SJSA1 (cell line): ENCODE measurements around the gene PSMB3. TPM values are rescaled to one million over a fixed set of nuclear protein-coding genes. Genes with fewer than 3 reads are reported as not detected.

Experiments
- DNase-seq, 2 experiments: peaks; one replicate each; pipeline ENCODE4 v3.0.0-alpha.2; 2015 to 2020; ENCODE audit warnings: low spot score in 2 of 2, low read depth in 1 of 2
- H3K27ac ChIP-seq: fragments of 250-450 bp; sonication (Bioruptor Pico); 2 replicates; pipeline ENCODE4 v1.5.1; 2020; ENCODE audit warnings: mild to moderate bottlenecking, moderate library complexity
- H3K27me3 ChIP-seq: fragments of 250-450 bp; sonication (Bioruptor Pico); replicated peaks from 2 replicates; pipeline ENCODE4 v1.5.1; 2020; ENCODE audit warnings: mild to moderate bottlenecking, moderate library complexity
- H3K36me3 ChIP-seq: fragments of 250-450 bp; sonication (Bioruptor Pico); 2 replicates; pipeline ENCODE4 v1.5.1; 2020; ENCODE audit warnings: mild to moderate bottlenecking
- H3K4me1 ChIP-seq: fragments of 250-450 bp; sonication (Bioruptor Pico); replicated peaks from 2 replicates; pipeline ENCODE4 v1.6.1; 2021; ENCODE audit warnings: mild to moderate bottlenecking
- H3K4me3 ChIP-seq: fragments of 250-450 bp; sonication (Bioruptor Pico); 2 replicates; pipeline ENCODE4 v1.5.1; 2020; ENCODE audit warnings: mild to moderate bottlenecking
- H3K9me3 ChIP-seq: fragments of 250-450 bp; sonication (Bioruptor Pico); replicated peaks from 2 replicates; pipeline ENCODE4 v1.5.1; 2020; ENCODE audit warnings: mild to moderate bottlenecking
- total RNA-seq: library from RNA; depleted of rRNA; stranded (reverse); fragments of >200 nt; shearing (Covaris generic); gene quantifications from 2 replicates; pipeline ENCODE4 v1.2.3, GENCODE V29; 2014

PSMB3 gene
- total RNA-seq, 1 experiment from 2014 or later: 297 TPM

- H3K9me3 ChIP-seq: no peaks in the 10 kb centered on the region
- no peaks in the 10 kb centered on the region for H3K27me3 ChIP-seq
- no peak overlapping the region for H3K27ac ChIP-seq
- DNase-seq: no peak
- H3K4me1 ChIP-seq: peaks cover 11% of the 10 kb centered on the region
- H3K36me3 ChIP-seq: peaks cover 25% of the 10 kb centered on the region
- H3K4me3 ChIP-seq: no peak overlapping the region
Observed at GRCh38 chr17:38710604-38710962, 42.0 kb upstream of the PSMB3 start.

DNA sequence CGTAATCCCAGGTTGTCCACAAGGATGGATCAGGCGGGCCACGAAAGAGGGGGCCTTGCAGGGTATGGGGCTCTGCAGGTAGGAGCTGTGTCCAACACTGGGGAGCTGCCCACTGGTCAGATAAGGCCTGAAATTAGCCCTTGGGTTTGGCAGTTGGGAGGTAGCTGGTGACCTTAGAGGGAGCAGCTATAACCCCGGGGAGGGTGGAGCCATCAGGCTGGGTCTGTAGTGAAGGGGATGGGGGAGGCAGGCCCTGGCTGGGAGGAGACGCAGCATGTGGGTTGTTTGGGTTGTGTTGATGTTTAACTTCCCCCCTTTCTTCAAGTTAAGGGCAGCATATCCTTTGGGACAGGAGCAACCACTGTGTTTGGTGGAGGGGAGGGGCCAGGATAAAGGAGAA lies 41.6 kb upstream of the PSMB3 start:
- H3K27ac ChIP-seq: no peak overlapping the region
- no peak overlapping the region for H3K4me3 ChIP-seq
- peaks cover 25% of the 10 kb centered on the region for H3K36me3 ChIP-seq
- no peaks in the 10 kb centered on the region for H3K27me3 ChIP-seq
- H3K9me3 ChIP-seq: no peaks in the 10 kb centered on the region
- peaks cover 8% of the 10 kb centered on the region for H3K4me1 ChIP-seq
- DNase-seq: no peak

GRCh38 chr17:38711792-38712571 lies 40.6 kb upstream of the PSMB3 start:
- Histone ChIP-seq H3K4me1 (no peaks in the 10 kb centered on the region), H3K27ac (no peak overlapping the region), H3K27me3 (no peaks in the 10 kb centered on the region), H3K4me3 (no peak overlapping the region), H3K9me3 (no peaks in the 10 kb centered on the region), H3K36me3 (peaks cover 31% of the 10 kb centered on the region)
- DNase-seq: no peak

DNA sequence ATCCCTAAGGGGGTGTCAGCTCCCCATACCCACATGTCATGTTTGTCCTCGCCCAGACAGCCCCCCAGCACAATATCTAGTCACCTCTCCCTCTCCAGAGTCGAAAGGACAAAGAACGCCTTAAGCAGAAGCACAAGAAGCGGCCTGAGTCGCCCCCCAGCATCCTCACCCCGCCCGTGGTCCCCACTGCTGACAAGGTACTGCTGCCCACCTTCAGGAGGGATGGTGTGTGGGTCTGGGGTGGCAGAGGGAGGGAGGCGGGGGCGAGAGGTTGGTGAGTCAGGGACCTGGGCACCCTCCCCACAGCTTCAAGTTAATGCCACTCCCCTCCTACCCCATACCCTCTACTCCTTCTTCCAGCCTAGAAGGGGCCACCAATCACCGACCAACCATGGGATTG lies 39.9 kb upstream of the PSMB3 start:
- no peak overlapping the region for H3K27ac ChIP-seq
- H3K36me3 ChIP-seq: peaks cover 35% of the 10 kb centered on the region
- no peaks in the 10 kb centered on the region for H3K27me3 ChIP-seq
- no peak overlapping the region for H3K4me3 ChIP-seq
- H3K9me3 ChIP-seq: no peaks in the 10 kb centered on the region
- no peak for DNase-seq
- H3K4me1 ChIP-seq: no peaks in the 10 kb centered on the region

DNA sequence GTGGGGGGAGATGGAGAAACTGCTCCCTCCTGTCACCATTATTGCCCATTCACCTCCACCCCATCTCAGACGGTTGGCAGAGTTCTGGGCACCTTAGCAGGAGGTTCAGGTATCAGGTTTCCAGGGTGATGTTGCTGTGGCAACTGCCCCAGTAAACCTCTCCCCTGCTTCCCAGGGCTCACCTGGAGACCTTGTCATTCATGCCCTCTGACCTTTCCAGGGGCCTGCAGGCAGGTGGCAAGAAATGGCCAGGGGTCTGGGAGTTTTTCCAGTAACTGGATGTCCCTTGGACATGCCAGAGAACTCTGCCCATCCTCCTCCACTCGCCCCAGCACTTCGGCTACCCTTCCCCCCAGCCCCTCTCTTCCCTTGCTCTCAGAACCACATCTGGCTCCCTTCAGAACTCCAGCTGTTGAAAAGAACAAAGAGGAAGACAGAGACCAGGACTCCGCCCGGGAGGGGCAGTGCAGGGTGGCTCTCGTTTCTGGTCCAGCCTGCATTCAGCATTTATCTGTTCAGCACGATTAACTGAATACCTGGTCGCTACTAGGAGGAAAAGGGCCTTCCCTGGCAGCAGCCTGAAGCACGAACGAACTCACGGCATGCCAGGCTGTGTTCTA lies 39.0 kb upstream of the PSMB3 start:
- DNase-seq: no peak
- H3K4me1 ChIP-seq: no peaks in the 10 kb centered on the region
- H3K4me3 ChIP-seq: no peak overlapping the region
- H3K9me3 ChIP-seq: no peaks in the 10 kb centered on the region
- no peak overlapping the region for H3K27ac ChIP-seq
- peaks cover 35% of the 10 kb centered on the region for H3K36me3 ChIP-seq
- H3K27me3 ChIP-seq: no peaks in the 10 kb centered on the region

GRCh38 chr17:38715216-38715943 lies 37.2 kb upstream of the PSMB3 start:
- Histone ChIP-seq H3K27ac (no peak overlapping the region), H3K4me3 (no peak overlapping the region), H3K27me3 (no peaks in the 10 kb centered on the region), H3K36me3 (peaks cover 25% of the 10 kb centered on the region), H3K9me3 (no peaks in the 10 kb centered on the region), H3K4me1 (no peaks in the 10 kb centered on the region)
- no peak for DNase-seq

GRCh38 chr17:38716368-38717005 lies 36.1 kb upstream of the PSMB3 start:
- H3K4me3 ChIP-seq: no peak overlapping the region
- no peak for DNase-seq
- no peak overlapping the region for H3K27ac ChIP-seq
- H3K4me1 ChIP-seq: no peaks in the 10 kb centered on the region
- H3K9me3 ChIP-seq: no peaks in the 10 kb centered on the region
- H3K27me3 ChIP-seq: no peaks in the 10 kb centered on the region
- H3K36me3 ChIP-seq: peaks cover 36% of the 10 kb centered on the region

DNA sequence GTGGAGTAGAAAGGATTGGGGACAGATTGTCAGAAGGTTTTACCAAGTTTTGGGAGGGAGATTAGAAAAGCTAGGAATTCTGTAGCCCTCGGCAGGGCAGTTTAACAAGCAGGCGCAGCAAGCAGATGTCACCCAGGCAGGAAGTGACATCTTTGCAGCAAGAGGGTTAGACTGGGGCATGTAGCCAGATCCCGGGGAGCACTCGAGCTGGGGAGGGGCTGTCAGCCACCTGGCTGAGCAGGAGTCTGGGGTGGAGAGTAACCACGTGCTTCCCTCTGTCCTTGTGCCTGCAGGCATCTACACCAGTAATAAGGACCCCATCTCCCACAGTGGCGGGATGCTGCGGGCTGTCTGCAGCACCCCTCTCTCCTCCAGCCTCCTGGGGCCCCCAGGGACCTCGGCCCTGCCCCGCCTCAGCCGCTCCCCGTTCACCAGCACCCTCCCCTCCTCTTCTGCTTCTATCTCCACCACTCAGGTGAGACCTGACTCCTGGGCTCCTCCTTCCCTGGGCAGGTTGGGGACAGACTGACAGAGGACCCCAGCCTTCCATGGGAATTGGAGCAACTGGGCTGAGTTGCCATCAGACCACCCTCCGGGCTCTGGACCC lies 35.3 kb upstream of the PSMB3 start:
- no peak overlapping the region for H3K4me3 ChIP-seq
- H3K4me1 ChIP-seq: no peaks in the 10 kb centered on the region
- no peaks in the 10 kb centered on the region for H3K27me3 ChIP-seq
- peaks cover 34% of the 10 kb centered on the region for H3K36me3 ChIP-seq
- no peak for DNase-seq
- H3K9me3 ChIP-seq: no peaks in the 10 kb centered on the region
- no peak overlapping the region for H3K27ac ChIP-seq

DNA sequence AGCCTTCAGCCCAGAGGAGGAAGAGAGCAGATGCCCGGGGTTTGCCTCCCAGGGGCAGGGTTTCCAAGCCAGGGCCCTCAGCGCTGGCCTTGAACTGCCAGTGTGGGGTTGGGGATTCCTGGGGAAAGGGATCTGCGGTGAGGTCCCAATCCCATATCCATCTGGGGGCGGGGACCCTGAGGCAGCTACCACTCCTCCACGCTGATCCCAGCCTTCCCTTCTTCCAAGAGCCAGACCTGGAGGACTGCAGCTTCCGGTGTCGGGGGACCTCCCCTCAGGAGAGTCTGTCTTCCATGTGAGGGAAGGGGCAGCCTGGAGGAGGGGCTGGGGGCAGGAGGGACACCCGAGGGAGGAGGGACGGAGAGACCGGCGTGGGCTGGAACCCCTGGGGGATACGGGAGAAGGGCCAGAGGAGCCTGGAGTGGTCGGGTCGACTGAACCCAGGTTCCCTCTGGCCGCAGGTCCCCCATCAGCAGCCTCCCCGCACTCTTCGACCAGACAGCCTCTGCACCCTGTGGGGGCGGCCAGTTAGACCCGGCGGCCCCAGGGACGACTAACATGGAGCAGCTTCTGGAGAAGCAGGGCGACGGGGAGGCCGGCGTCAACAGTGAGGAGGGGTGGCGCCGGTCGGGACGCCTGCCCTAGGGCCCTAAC lies 33.1 kb upstream of the PSMB3 start:
- Histone ChIP-seq H3K4me3 (no peak overlapping the region), H3K4me1 (no peaks in the 10 kb centered on the region), H3K27me3 (no peaks in the 10 kb centered on the region), H3K36me3 (peaks cover 23% of the 10 kb centered on the region), H3K27ac (no peak overlapping the region), H3K9me3 (no peaks in the 10 kb centered on the region)
- DNase-seq: no peak

- H3K27ac ChIP-seq: no peak overlapping the region
- H3K9me3 ChIP-seq: no peaks in the 10 kb centered on the region
- H3K36me3 ChIP-seq: peaks cover 26% of the 10 kb centered on the region
- H3K4me3 ChIP-seq: no peak overlapping the region
- H3K4me1 ChIP-seq: no peaks in the 10 kb centered on the region
- no peaks in the 10 kb centered on the region for H3K27me3 ChIP-seq
- DNase-seq: no peak
Observed at GRCh38 chr17:38719943-38720641, 32.4 kb upstream of the PSMB3 start.

DNA sequence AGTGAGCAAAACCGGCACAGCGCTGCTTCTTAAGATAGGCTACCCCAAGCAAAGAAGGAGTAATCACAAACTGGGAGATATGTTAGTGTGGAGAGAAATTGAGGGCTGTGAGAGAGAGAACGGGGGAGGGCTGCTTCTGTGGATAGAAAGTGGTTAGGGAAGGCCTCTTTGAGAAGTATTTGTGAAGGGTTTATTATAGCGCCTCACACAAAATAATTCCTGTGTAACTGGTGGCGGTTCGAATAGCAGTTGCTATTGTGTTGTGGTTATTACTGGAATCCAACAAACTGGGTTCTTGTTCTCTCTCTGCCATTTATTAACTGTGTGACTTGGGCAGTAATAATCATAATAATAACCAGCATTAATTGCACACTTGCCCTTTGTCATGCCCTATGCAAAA lies 31.6 kb upstream of the PSMB3 start:
- Histone ChIP-seq H3K4me1 (no peaks in the 10 kb centered on the region), H3K9me3 (no peaks in the 10 kb centered on the region), H3K4me3 (no peak overlapping the region), H3K27ac (no peak overlapping the region), H3K36me3 (peaks cover 26% of the 10 kb centered on the region), H3K27me3 (no peaks in the 10 kb centered on the region)
- DNase-seq: no peak

DNA sequence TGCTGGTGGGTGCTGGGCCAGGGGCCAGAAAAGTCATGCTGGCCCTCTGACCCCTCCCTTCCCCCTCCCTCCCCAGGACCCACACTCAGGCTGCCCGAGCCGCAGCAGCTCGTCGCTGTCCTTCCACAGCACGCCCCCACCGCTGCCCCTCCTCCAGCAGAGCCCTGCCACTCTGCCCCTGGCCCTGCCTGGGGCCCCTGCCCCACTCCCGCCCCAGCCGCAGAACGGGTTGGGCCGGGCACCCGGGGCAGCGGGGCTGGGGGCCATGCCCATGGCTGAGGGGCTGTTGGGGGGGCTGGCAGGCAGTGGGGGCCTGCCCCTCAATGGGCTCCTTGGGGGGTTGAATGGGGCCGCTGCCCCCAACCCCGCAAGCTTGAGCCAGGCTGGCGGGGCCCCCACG lies 30.7 kb upstream of the PSMB3 start:
- Histone ChIP-seq H3K27ac (no peak overlapping the region), H3K4me1 (no peaks in the 10 kb centered on the region), H3K27me3 (no peaks in the 10 kb centered on the region), H3K9me3 (no peaks in the 10 kb centered on the region), H3K4me3 (no peak overlapping the region), H3K36me3 (peaks cover 22% of the 10 kb centered on the region)
- DNase-seq: no peak
